GM23248 (cell line): ENCODE results near the gene CYP11A1.

ENCODE experiments used
- EZH2 ChIP-seq: fragments of 200-600 bp; sonication (generic); IDR thresholded peaks from 2 replicates; pipeline ENCODE4 v1.6.1; 2018; ENCODE audit warnings: antibody characterized with exemption, mild to moderate bottlenecking; ENCODE audit not compliant: insufficient read depth, poor library complexity, severe bottlenecking
- EZH2phosphoT487 ChIP-seq: fragments of 200-600 bp; sonication (generic); IDR thresholded peaks from 2 replicates; pipeline ENCODE4 v1.6.1; 2018; ENCODE audit warnings: antibody characterized with exemption, moderate library complexity, mild to moderate bottlenecking, low read depth; ENCODE audit not compliant: insufficient read depth

DNA sequence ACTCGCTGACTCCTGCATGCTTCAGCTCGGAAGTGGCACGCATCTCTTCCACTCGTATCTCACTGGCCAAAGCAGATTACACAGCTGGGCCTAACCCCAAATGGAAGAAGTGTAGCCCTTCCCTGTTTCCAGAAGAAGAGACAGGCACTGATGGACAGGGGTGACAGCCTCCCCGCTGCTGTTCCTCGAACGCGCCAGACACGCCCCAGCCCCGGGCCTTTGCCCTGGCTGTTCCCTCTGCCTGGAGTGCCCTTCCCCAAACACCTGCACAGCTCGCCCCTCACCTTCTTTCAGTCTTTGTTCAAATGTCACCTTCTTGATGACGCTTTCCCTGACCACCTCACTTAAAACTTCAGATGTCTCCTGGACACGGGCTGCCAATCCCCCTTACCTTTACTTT is 26.0 kb upstream of the CYP11A1 start:
- no peak for TF ChIP-seq EZH2phosphoT487
- no peak for TF ChIP-seq EZH2
